KOPT-K1 (cell line): ENCODE data around the gene NDUFB1.

Experiments
- H3K27ac ChIP-seq: fragments of 200-600 bp; sonication (generic); 2 replicates; pipeline ENCODE4 v1.5.1; 2016; ENCODE audit warnings: antibody characterized with exemption, mild to moderate bottlenecking, low read depth, low read length; ENCODE audit not compliant: poor library complexity, severe bottlenecking
- H3K36me3 ChIP-seq: fragments of 200-600 bp; sonication (generic); 2 replicates; pipeline ENCODE4 v1.5.1; 2017; ENCODE audit warnings: antibody characterized with exemption, mild to moderate bottlenecking, low read length, moderate library complexity; ENCODE audit not compliant: insufficient read depth
- H3K9me3 ChIP-seq: fragments of 200-600 bp; sonication (generic); 2 replicates; pipeline ENCODE4 v1.5.1; 2017; ENCODE audit warnings: antibody characterized with exemption, low read length, mild to moderate bottlenecking; ENCODE audit not compliant: insufficient read depth, poor library complexity, severe bottlenecking

The NDUFB1 gene

DNA sequence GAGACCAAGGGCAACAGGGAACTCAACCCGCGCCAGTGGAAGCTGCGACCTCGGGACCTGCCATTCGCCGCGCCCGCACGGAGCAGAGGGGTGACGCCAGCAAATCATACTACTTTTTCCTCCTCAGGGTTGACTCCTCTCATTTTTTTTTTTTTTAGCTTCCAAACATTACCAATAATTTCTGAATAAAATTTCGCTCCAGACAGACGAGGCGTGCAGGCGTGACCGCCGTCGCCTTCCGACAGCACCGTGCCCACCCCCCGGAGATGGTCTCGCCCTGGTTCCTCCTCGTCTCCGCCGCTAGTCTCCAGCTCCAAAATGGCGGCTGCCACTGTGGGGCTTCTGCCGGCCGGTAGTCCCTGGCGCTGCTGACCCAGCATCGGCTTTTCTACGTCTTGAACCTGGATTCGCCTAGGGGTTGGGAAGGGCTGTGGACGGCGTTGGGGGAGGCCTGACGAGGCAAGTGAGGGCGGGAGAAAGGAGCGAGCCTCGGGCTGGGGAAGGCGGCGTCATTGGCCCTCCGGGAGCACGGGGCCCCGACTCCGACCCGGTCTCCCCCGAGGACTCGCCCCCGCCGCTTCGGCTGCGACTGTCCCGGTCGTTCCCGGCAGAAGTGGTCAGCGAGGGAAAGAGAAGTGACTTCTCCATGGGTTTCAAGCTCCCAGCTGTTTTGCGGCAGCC is at the start of gene NDUFB1, which contains the start of gene CPSF2:
Gene NDUFB1 (minus strand): TSS at position 37 of the 681 bp plus-strand sequence. CDS start 4,069 bp downstream, outside the sequence.
Gene CPSF2 (plus strand): TSS at position 300 of the 681 bp plus-strand sequence. CDS start 9,016 bp downstream, outside the sequence.
- Histone ChIP-seq H3K36me3 (peaks cover 41% of the 10 kb centered on the region), H3K9me3 (no peaks in the 10 kb centered on the region), H3K27ac (peak within 1 kb of the TSS; percentile 92)

DNA sequence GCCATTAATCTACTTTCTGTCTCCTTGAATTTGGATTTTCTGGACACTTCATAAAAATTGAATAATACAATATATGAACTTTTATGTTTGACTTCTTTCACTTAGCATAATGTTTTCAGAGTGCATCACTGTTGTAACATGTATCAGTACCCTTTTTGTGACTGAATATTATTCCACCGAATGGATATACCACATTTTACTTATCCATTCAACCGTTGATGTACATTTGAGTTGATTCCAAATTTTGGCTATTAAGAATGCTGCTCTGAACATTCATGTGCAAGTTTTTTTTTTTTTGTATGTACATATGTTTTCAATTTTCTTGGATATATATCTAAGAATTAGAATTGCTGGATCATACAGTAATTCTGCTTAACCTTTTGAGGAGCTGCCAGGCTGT is 43.5 kb upstream of the NDUFB1 start:
- Histone ChIP-seq H3K27ac (no peak overlapping the region), H3K36me3 (peaks cover 85% of the 10 kb centered on the region), H3K9me3 (peaks cover 21% of the 10 kb centered on the region)

DNA sequence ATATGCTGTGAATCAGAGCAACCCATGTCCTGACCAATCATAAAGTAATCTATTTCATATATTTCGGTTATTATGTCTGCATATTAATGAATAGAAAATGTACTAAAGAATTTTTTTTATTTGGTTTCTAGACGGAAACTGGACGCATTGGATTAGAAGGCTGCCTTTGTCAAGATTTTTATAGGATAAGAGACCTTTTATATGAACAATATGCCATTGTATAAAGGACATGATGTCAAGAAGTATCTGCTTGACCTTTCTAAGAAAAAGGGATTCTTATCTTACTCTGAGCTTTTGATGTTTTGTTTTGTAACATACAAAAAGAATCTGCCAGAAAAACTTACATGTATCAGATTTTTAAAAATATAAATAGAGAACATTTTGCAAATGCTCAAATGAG is 40.0 kb upstream of the NDUFB1 start:
- Histone ChIP-seq H3K27ac (no peak overlapping the region), H3K9me3 (peaks cover 21% of the 10 kb centered on the region), H3K36me3 (peaks cover 98% of the 10 kb centered on the region)

DNA sequence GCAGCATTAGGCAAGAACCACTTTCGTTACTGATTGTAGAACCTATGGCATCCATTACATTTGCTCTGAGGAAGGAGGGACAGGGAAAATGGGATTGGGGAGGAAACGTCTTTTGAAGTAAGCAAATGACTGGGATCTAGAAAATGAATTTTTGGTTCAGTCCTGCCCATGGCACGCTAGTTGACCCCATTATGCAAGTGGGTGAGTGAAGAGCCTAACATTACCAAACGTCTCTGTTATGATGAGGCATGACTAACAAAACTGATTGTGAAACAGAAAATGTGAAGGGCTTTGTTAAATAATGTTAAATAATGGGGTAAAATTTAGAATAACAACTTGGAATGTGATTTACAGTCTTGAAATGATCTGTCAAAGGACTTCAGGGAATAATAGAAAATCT is 39.1 kb upstream of the NDUFB1 start:
- Histone ChIP-seq H3K36me3 (peaks cover 99% of the 10 kb centered on the region), H3K9me3 (peaks cover 21% of the 10 kb centered on the region), H3K27ac (no peak overlapping the region)

DNA sequence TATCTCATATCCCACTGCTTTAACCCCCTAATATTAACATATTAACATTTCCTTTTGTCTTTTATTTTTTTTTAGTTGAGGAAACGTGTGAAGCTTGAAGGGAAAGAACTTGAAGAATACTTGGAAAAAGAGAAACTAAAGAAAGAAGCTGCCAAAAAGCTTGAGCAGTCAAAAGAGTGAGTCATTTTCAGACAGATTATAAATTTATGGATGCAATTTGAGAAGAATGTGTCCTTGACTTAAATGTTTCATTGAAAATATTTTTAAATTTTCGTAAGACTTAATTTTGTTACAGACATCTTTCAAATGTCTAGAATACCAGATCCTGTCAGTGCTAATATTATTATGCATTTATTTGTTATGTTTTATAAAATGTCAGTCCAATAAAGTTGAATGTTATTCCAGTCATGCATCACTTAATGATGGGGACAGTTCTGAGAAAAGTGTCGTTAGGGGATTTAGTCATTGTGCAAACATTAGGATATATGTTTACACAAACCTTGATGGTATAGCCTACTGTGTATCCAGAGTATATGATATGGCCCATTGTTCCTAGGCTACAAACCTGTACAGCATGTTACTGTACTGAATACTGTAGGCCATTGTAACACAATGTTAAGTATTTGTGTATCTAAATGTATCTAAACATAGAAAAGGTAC is 32.9 kb upstream of the NDUFB1 start:
- no peak overlapping the region for H3K27ac ChIP-seq
- H3K9me3 ChIP-seq: no peaks in the 10 kb centered on the region
- peaks cover 94% of the 10 kb centered on the region for H3K36me3 ChIP-seq

DNA sequence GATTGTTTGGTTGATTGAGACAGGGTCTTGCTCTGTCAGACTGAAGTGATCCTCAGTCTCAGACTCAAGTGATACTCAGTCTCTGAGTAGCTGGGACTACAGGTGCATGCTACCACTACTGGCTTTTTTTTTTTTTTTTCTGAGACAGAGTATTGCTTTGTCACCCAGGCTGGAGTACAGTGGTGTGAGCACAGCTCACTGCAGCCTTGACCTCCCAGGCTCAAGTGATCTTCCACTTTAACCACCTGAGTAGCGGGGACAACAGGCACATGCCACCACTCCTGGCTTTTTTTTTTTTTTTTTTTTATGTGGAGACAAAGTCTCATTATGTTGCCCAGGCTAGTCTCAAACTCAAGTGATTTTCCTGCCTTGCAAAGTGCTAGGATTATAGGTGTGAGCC is 32.1 kb upstream of the NDUFB1 start:
- peaks cover 92% of the 10 kb centered on the region for H3K36me3 ChIP-seq
- no peak overlapping the region for H3K27ac ChIP-seq
- H3K9me3 ChIP-seq: no peaks in the 10 kb centered on the region

DNA sequence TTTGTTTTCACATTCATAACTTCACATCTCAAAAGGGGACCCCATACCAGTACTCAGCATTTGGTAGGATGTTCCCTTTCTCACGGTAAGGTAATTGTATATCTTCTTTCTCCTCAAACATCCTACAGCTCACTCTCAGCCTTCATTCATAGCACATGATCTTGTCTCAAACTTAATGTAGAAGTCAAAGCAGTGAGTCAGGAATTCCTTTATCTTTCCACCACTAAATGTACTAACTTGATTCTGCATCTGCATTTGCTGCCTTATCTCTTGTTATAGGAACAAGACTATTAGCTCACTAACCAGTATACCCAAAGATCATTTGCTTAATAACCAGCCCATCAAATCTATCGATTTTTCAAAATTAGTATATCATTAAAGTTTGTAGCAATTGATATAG is 23.2 kb upstream of the NDUFB1 start:
- Histone ChIP-seq H3K9me3 (no peaks in the 10 kb centered on the region), H3K36me3 (peaks cover 96% of the 10 kb centered on the region), H3K27ac (no peak overlapping the region)

DNA sequence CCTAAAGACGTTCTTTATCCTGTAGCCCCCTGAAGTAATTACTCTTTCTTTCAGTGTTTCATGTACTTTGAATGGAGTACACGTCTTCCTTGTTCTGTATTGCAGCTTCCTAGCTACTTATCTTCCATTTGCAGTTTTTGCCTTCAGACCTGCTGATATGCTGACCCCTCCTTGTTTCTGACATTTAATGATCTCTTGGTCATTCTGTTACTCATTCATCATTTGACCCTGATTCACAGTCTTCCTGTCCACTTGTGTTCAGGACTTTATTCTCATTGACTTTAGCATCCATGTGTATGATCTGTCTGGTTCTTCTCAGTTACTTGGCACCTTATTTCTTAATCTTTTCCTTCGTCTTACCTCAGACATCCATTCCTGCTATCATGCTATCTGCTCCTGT is 22.5 kb upstream of the NDUFB1 start:
- Histone ChIP-seq H3K27ac (no peak overlapping the region), H3K9me3 (no peaks in the 10 kb centered on the region), H3K36me3 (peaks cover 96% of the 10 kb centered on the region)

DNA sequence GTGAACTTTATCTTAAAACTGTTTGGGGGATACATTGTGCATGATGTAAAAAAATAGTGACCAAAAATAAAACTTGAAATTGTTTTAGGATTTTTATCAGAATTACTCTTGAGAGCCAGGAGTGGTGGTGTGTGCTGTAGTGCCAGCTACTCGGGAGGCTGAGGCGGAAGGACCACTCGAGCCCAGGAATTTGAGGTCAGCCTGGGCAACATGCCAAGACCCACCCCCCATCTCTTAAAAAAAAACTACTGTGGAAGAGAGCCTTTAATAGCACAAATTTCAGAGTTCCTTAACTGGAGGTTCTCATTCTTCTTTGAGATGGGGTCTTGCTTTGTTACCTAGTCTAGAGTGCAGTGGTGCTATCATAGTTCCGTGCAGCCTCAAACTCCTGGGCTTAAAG is 21.8 kb upstream of the NDUFB1 start:
- Histone ChIP-seq H3K27ac (no peak overlapping the region), H3K9me3 (no peaks in the 10 kb centered on the region), H3K36me3 (peaks cover 98% of the 10 kb centered on the region)

DNA sequence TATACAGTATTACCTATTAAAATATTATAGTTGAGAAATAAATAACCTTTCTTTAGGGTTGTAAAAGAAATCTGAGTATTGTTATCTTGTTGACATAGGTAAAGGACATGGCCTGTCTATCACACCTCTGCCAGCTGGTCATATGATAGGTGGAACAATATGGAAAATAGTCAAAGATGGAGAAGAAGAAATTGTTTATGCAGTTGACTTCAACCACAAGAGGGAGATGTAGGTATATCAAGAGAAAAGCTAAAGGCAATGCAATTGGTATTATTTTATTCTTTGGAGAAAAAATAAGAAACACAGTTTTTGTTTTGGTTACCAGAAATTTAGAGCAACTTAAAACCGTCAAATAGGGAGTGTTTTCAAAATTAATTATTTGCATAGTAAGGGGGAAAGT is 13.8 kb upstream of the NDUFB1 start:
- no peak overlapping the region for H3K27ac ChIP-seq
- peaks cover 99% of the 10 kb centered on the region for H3K36me3 ChIP-seq
- no peaks in the 10 kb centered on the region for H3K9me3 ChIP-seq

DNA sequence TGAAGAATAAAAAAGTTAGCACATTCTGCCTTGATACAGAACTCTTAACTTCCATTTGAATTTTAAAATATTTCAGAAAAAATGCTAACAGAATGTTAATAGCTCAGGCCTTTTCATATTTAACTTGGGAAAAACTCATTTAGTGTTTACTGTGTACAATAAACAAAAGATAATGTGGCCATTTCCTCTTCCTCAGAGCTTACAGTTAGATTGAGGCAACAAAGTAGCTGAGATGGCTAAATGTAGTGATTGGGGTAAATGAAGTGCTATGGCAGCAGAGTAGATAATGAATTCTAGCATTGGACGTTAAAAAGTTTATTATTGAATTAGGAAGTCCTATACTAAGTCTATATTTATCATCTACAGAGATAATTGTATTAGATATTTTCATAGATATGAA is 12.9 kb upstream of the NDUFB1 start:
- Histone ChIP-seq H3K9me3 (no peaks in the 10 kb centered on the region), H3K27ac (no peak overlapping the region), H3K36me3 (peaks cover 99% of the 10 kb centered on the region)

DNA sequence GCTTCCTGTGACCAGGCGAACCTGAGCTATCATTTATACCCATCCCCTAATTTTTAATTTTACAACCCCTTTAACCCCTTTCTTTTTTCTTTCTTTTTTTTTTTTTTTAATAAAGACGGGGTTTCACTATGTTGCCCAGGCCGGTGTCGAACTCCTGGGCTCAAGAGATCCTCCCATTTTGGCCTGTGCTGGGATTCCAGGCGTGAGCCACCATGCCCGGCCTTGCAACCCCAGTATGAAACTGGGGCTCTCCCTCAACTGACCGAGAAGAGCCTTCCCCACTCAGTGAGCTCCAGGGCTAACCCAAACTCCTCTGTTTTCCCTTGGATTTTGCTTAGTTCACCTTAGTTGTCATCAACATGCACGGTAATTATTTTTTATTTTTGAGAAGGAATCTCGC is 1.3 kb upstream of the NDUFB1 start:
- H3K27ac ChIP-seq: peak overlapping the region; percentile 92
- H3K36me3 ChIP-seq: peaks cover 41% of the 10 kb centered on the region
- H3K9me3 ChIP-seq: no peaks in the 10 kb centered on the region

DNA sequence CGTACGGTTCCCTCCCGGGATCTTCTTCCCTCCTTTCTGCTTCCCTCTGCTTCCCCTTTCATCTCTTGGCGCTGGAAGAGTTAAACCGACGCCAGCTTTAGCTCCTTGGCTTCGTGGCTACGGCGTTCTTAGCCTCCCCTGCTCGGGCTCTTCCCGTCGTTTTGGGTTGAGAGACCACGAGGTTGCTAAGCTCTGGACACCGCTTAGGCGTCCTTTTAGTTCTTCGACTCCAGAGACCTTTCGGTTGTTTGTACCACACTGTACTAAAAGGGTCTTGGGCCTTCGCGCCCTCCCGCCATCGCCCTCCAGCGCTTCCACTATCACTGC is 808 bp upstream of the NDUFB1 start:
- no peaks in the 10 kb centered on the region for H3K9me3 ChIP-seq
- H3K36me3 ChIP-seq: peaks cover 41% of the 10 kb centered on the region
- peak overlapping the region; percentile 92 for H3K27ac ChIP-seq

DNA sequence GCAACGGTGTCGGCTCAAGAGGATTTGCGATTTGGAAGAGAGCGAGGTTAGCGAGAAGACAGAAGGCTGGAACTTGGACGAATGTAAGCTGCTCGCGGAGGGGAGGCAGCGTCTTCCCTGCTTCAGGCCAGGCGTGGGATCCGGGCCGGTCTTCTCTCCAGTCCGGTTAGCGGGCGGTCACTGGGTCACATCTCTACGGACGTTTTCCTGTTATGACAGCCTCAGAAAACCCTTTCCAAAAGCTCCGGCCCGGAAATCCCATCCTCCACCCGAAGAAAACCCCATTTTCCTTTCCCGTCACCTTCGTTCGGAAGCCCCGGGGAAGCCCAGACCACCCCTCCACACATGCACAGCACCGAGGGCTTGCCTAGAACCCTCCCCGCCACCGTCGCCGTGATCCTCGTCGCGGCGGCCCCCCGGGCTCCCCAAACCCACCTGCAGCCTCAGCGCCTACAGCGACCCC is 268 bp downstream of the NDUFB1 start:
- Histone ChIP-seq H3K36me3 (peaks cover 40% of the 10 kb centered on the region), H3K27ac (peak overlapping the region; percentile 92), H3K9me3 (no peaks in the 10 kb centered on the region)

DNA sequence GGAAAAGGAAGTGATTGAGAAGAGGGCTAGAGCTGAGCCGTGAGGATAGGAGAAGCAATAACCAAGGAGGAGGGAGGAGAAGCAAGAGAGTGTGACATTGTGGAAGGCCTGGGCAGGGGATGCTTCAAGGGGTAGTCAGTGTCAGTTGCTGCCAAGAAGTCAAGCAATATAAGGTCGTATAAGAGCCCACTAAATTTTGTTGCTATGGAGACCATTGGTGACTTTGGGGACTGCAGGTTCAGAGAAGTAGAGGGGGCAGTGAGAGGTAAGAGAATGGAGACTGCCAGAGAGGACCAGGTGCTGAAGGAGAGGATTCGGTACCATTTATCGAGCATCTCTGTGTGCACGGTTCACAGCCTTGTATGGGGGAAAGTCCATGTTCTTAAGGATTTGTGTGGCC is 12.0 kb downstream of the NDUFB1 start:
- no peaks in the 10 kb centered on the region for H3K36me3 ChIP-seq
- H3K9me3 ChIP-seq: no peaks in the 10 kb centered on the region
- H3K27ac ChIP-seq: peak overlapping the region; percentile 79
